Subcutaneous abdominal adipose tissue (tissue), 5 donors: ENCODE results near the gene RSPH1.

ENCODE experiments used
- H3K27ac ChIP-seq: one replicate; pipeline ENCODE4 v1.7.0; 2013; ENCODE audit warnings: low read depth, mild to moderate bottlenecking, inconsistent platforms, low read length, moderate library complexity
- H3K27me3 ChIP-seq, 5 donors: one replicate each; pipeline ENCODE4 v1.7.0; 2013; ENCODE audit warnings: low read length in 5 of 5, inconsistent platforms in 1 of 5; ENCODE audit not compliant: control insufficient read depth in 5 of 5, insufficient read depth in 4 of 5
- H3K36me3 ChIP-seq, 5 donors: one replicate each; pipeline ENCODE4 v1.7.0; 2013; ENCODE audit warnings: low read length in 5 of 5; ENCODE audit not compliant: control insufficient read depth in 5 of 5, insufficient read depth in 5 of 5
- H3K4me1 ChIP-seq, 5 donors: one replicate each; pipeline ENCODE4 v1.7.0; 2013; ENCODE audit warnings: low read length in 5 of 5, mild to moderate bottlenecking in 3 of 5, moderate library complexity in 1 of 5; ENCODE audit not compliant: control insufficient read depth in 5 of 5, insufficient read depth in 5 of 5
- H3K4me3 ChIP-seq, 5 donors: one replicate each; pipeline ENCODE4 v1.7.0; 2013; ENCODE audit warnings: low read length in 5 of 5, low read depth in 1 of 5
- H3K9ac ChIP-seq, 5 donors: one replicate each; pipeline ENCODE4 v1.7.0; 2013; ENCODE audit warnings: low read length in 5 of 5, mild to moderate bottlenecking in 4 of 5, moderate library complexity in 3 of 5
- H3K9me3 ChIP-seq, 5 donors: one replicate each; pipeline ENCODE4 v1.7.0; 2013; ENCODE audit warnings: low read length in 5 of 5; ENCODE audit not compliant: control insufficient read depth in 5 of 5
- donor health status: healthy.
- donor health status: healthy.
- donor health status: healthy.
- donor health status: healthy.
- donor health status: healthy.

The RSPH1 gene

GRCh38 chr21:42453224-42453985, 42.6 kb downstream of the RSPH1 start:
- Histone ChIP-seq H3K4me3 (no peak overlapping the region), H3K36me3 (no peaks in the 10 kb centered on the region), H3K9me3 (no peaks in the 10 kb centered on the region), H3K4me1 (peaks cover 0 to 34% (median 23%) of the 10 kb centered on the region in 5 donors), H3K27me3 (peaks cover 0 to 3% (median 0%) of the 10 kb centered on the region in 5 donors), H3K27ac (no peak overlapping the region), H3K9ac (no peak overlapping the region)

GRCh38 chr21:42452401-42453223, 43.4 kb downstream of the RSPH1 start:
- H3K36me3 ChIP-seq, result no peaks in the 10 kb centered on the region
- no peak overlapping the region for H3K9ac ChIP-seq
- H3K4me3 ChIP-seq, result no peak overlapping the region
- H3K27me3 ChIP-seq, result peaks cover 0 to 3% (median 0%) of the 10 kb centered on the region in 5 donors
- H3K27ac ChIP-seq, result no peak overlapping the region
- H3K4me1 ChIP-seq, result peaks cover 0 to 34% (median 23%) of the 10 kb centered on the region in 5 donors
- H3K9me3 ChIP-seq, result no peaks in the 10 kb centered on the region

GRCh38 chr21:42451941-42452340, 44.1 kb downstream of the RSPH1 start:
- H3K27me3 ChIP-seq, result peaks cover 0 to 3% (median 0%) of the 10 kb centered on the region in 5 donors
- no peaks in the 10 kb centered on the region for H3K36me3 ChIP-seq
- H3K9me3 ChIP-seq, result no peaks in the 10 kb centered on the region
- no peak overlapping the region for H3K27ac ChIP-seq
- H3K9ac ChIP-seq, result no peak overlapping the region
- H3K4me1 ChIP-seq, result peaks cover 0 to 34% (median 23%) of the 10 kb centered on the region in 5 donors
- no peak overlapping the region for H3K4me3 ChIP-seq

- Histone ChIP-seq H3K27ac (no peak overlapping the region), H3K9ac (no peak overlapping the region), H3K4me1 (peaks cover 0 to 17% (median 13%) of the 10 kb centered on the region in 5 donors), H3K9me3 (no peaks in the 10 kb centered on the region), H3K36me3 (no peaks in the 10 kb centered on the region), H3K4me3 (no peak overlapping the region), H3K27me3 (peaks cover 0 to 11% (median 9%) of the 10 kb centered on the region in 5 donors)
These were observed 47.3 kb downstream of the RSPH1 start for GRCh38 chr21:42448686-42449085.

- Histone ChIP-seq H3K4me3 (no peak overlapping the region), H3K9ac (no peak overlapping the region), H3K4me1 (peaks cover 0 to 8% (median 6%) of the 10 kb centered on the region in 5 donors), H3K27ac (no peak overlapping the region), H3K27me3 (peaks cover 0 to 11% (median 8%) of the 10 kb centered on the region in 5 donors), H3K36me3 (no peaks in the 10 kb centered on the region), H3K9me3 (no peaks in the 10 kb centered on the region)
These were observed 48.3 kb downstream of the RSPH1 start for GRCh38 chr21:42447732-42448131.

- peaks cover 0 to 7% (median 6%) of the 10 kb centered on the region in 5 donors for H3K4me1 ChIP-seq
- H3K4me3 ChIP-seq, result no peak overlapping the region
- peaks cover 0 to 11% (median 8%) of the 10 kb centered on the region in 5 donors for H3K27me3 ChIP-seq
- H3K9ac ChIP-seq, result no peak overlapping the region
- H3K36me3 ChIP-seq, result no peaks in the 10 kb centered on the region
- no peak overlapping the region for H3K27ac ChIP-seq
- no peaks in the 10 kb centered on the region for H3K9me3 ChIP-seq
These were observed 48.8 kb downstream of the RSPH1 start for GRCh38 chr21:42447182-42447581.

GRCh38 chr21:42446531-42446930, 49.5 kb downstream of the RSPH1 start:
- H3K4me1 ChIP-seq, result peaks cover 0 to 7% (median 6%) of the 10 kb centered on the region in 5 donors
- H3K36me3 ChIP-seq, result no peaks in the 10 kb centered on the region
- H3K4me3 ChIP-seq, result no peak overlapping the region
- no peaks in the 10 kb centered on the region for H3K9me3 ChIP-seq
- no peak overlapping the region for H3K9ac ChIP-seq
- H3K27me3 ChIP-seq, result peaks cover 0 to 11% (median 8%) of the 10 kb centered on the region in 5 donors
- no peak overlapping the region for H3K27ac ChIP-seq

GRCh38 chr21:42445311-42445710, 50.7 kb downstream of the RSPH1 start:
- Histone ChIP-seq H3K4me3 (no peak overlapping the region), H3K4me1 (peaks cover 0 to 4% (median under 1%) of the 10 kb centered on the region in 5 donors), H3K36me3 (no peaks in the 10 kb centered on the region), H3K27ac (no peak overlapping the region), H3K9ac (no peak overlapping the region), H3K9me3 (no peaks in the 10 kb centered on the region), H3K27me3 (peaks cover 0 to 11% (median 8%) of the 10 kb centered on the region in 5 donors)

- peaks cover 0 to 2% (median 0%) of the 10 kb centered on the region in 5 donors for H3K4me1 ChIP-seq
- H3K9ac ChIP-seq, result no peak overlapping the region
- H3K9me3 ChIP-seq, result no peaks in the 10 kb centered on the region
- H3K27ac ChIP-seq, result no peak overlapping the region
- H3K4me3 ChIP-seq, result no peak overlapping the region
- H3K36me3 ChIP-seq, result no peaks in the 10 kb centered on the region
- peaks cover 0 to 11% (median 8%) of the 10 kb centered on the region in 5 donors for H3K27me3 ChIP-seq
These were observed 51.3 kb downstream of the RSPH1 start for GRCh38 chr21:42444745-42445059.
